Mesodermal cell (in vitro differentiated cells): ENCODE results near the gene POC1B.
"Not testable (repeated sequence)": the region's sequence is repeated elsewhere in the genome, so short reads cannot be mapped to it uniquely, and the experiment has no call there.

Source experiments
- H3K27ac ChIP-seq: 2 replicates; pipeline ENCODE4 v1.7.0; 2013; ENCODE audit warnings: mild to moderate bottlenecking, low read depth, low read length, moderate library complexity; ENCODE audit not compliant: severe bottlenecking
- H3K36me3 ChIP-seq: 2 replicates; pipeline ENCODE4 v1.7.1; 2013; ENCODE audit warnings: mild to moderate bottlenecking, low read length, moderate library complexity; ENCODE audit not compliant: control insufficient read depth, insufficient read depth
- H3K4me1 ChIP-seq: one replicate; pipeline ENCODE4 v1.7.1; 2013; ENCODE audit warnings: mild to moderate bottlenecking, low read length; ENCODE audit not compliant: insufficient read depth, control insufficient read depth, poor library complexity, severe bottlenecking
- H3K4me3 ChIP-seq: 2 replicates; pipeline ENCODE4 v1.7.0; 2013; ENCODE audit warnings: low read length, control low read depth, mild to moderate bottlenecking; ENCODE audit not compliant: insufficient read depth, poor library complexity, severe bottlenecking; ENCODE audit errors: extremely low read depth
- H3K9me3 ChIP-seq: 2 replicates; pipeline ENCODE4 v1.7.1; 2013; ENCODE audit warnings: mild to moderate bottlenecking, low read length, moderate library complexity; ENCODE audit not compliant: control insufficient read depth
- WGBS, 2 experiments: methylation state at CpG; one replicate each; pipeline ENCODE4 v1.1.5; 2013; ENCODE audit warnings: missing lambda C conversion rate in 2 of 2; ENCODE audit not compliant: insufficient coverage in 2 of 2; 5-methylcytosine and 5-hydroxymethylcytosine counted together

The POC1B gene

GRCh38 chr12:89464974-89465592, 60.8 kb downstream of the POC1B start:
- H3K36me3 ChIP-seq = peaks cover 3% of the 10 kb centered on the region
- H3K9me3 ChIP-seq = no peaks in the 10 kb centered on the region
- 42 to 50% methylated on average over 2 of the region's 4 CpGs for WGBS, 2 experiments
- no peak overlapping the region for H3K4me3 ChIP-seq
- H3K27ac ChIP-seq = no peak overlapping the region
- H3K4me1 ChIP-seq = peaks cover 14% of the 10 kb centered on the region

DNA sequence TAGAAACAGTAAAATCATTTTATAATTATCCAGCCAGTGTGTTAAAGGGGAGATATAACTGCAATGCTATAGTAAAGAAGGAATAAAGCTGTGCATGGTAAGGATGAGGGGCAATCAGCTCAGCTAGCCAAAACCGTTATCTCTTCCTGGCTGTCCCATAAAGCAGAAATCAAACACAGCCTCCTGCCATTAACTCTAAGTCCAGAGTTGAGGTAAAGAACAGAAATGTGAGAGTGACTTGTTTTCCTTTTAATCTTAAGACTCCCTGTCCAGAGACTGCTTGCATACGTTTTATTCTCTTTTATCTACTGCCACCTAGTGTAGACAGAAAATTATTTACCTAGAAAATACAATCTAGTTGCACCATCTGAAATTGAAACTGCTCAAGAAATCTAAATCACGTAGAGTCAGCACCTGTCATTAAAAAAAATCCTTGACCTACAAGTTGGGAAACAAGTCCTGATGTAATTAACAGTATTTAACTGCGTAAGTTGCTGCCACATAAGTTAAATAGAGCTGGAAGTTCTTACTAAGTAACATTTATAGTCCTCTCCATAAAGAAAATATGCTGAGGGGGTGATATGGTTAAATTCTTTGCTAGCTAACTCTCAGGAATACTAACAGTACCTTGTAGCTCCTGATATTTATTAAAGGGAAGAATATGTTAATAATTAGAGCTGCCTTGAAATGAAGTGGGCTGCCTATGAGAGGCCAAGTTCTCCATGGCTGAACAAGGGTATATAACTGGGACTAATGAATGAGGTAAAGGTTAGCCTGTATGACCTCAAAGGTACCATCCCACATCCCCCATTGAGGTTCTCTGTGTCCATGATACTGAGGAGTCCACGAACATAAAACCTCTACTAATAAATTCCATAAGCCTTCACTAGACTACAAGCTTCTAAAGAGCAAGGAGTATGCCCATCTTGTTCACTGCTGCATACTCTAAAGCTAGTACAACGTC, 63.9 kb downstream of the POC1B start:
- H3K9me3 ChIP-seq = no peaks in the 10 kb centered on the region
- H3K27ac ChIP-seq = peak overlapping the region; percentile 58
- 32 to 45% methylated on average over 2 to 3 of the region's 6 CpGs for WGBS, 2 experiments
- H3K4me1 ChIP-seq = peaks cover 18% of the 10 kb centered on the region
- no peak overlapping the region for H3K4me3 ChIP-seq
- H3K36me3 ChIP-seq = peaks cover 3% of the 10 kb centered on the region

- Histone ChIP-seq H3K4me3 (no peak overlapping the region), H3K27ac (peak overlapping the region; percentile 58), H3K9me3 (no peaks in the 10 kb centered on the region), H3K4me1 (peaks cover 18% of the 10 kb centered on the region), H3K36me3 (peaks cover 3% of the 10 kb centered on the region)
- WGBS, 2 experiments = 32 to 33% methylated on average over 4 of the region's 4 CpGs
Measured at GRCh38 chr12:89461190-89461589, 64.7 kb downstream of the POC1B start.

GRCh38 chr12:89459279-89459678, 66.6 kb downstream of the POC1B start:
- no CpG with 5 or more reads among the region's 4 CpGs for WGBS, 2 experiments
- H3K4me3 ChIP-seq, H3K9me3 ChIP-seq, H3K27ac ChIP-seq, H3K36me3 ChIP-seq: not testable (repeated sequence)
- peaks cover 29% of the 10 kb centered on the region for H3K4me1 ChIP-seq

DNA sequence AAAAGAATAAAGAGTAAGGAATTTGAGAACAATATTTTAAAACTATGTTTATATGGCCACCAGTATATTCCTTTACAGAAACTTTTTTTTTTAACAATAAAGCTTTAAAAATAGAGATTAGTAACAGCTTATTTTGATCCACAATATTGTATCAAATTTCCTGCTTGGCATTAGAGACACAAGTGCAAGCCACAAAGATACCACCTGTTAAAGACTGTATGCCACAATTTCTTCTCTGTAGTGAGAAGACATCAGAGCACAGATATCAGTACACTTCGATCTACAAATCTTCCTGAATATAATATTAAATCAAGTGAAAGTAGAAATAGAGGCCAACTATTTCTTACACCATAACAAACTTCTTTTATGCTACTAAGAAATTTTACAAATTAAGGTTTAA, 69.3 kb downstream of the POC1B start:
- no peaks in the 10 kb centered on the region for H3K9me3 ChIP-seq
- H3K4me1 ChIP-seq = peaks cover 41% of the 10 kb centered on the region
- no peak overlapping the region for H3K4me3 ChIP-seq
- H3K27ac ChIP-seq = no peak overlapping the region
- no peaks in the 10 kb centered on the region for H3K36me3 ChIP-seq
- no CpG with 5 or more reads among the region's 1 CpG for WGBS, 2 experiments

- WGBS, 2 experiments = 37 to 57% methylated on average over 7 of the region's 7 CpGs
- H3K4me1 ChIP-seq = peaks cover 44% of the 10 kb centered on the region
- peak overlapping the region; percentile 100 for H3K27ac ChIP-seq
- no peaks in the 10 kb centered on the region for H3K36me3 ChIP-seq
- H3K4me3 ChIP-seq = no peak overlapping the region
- no peaks in the 10 kb centered on the region for H3K9me3 ChIP-seq
Measured at GRCh38 chr12:89454080-89454848, 71.6 kb downstream of the POC1B start.

DNA sequence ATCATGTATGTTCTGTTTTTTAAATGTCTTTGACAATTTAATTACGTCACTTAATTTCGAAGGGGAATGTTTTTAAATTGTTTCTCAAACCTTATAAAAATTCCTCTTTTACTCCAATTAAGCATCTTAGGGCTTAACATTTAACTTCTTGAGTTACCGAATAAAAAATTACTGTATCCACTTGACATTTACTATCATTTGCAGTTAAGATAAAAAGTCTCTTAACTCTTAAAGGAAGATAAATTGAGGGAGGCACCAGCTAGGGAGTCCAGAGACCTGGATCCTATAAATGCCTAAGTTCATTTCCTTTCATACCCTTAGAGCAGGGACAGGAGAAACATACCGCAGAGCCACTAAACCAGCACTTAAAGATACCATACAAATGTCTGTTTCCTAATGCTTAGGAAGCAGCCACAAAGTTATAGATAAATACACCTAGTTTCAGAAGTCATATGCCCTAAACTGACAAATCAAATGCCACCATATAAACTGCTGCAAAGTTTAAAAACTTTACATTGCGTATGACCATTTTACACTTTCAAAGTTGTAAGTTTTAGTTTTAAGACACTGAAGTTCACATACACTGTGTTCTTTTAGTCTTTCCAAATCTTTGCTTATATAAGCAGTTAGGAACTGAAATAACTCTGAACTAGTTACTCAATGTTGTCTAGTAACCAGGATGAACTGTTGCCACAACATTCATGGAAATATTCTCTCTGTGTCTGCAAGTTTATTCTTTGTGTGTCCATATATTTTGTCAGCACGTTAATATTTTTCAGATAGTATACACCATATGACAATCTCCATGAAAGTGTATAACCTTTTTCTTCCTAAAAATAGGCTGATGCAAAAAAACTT, 72.5 kb downstream of the POC1B start:
- no peaks in the 10 kb centered on the region for H3K36me3 ChIP-seq
- H3K27ac ChIP-seq = peak overlapping the region; percentile 100
- WGBS, 2 experiments = 33 to 68% methylated on average over 1 to 2 of the region's 6 CpGs
- peaks cover 42% of the 10 kb centered on the region for H3K4me1 ChIP-seq
- no peaks in the 10 kb centered on the region for H3K9me3 ChIP-seq
- no peak overlapping the region for H3K4me3 ChIP-seq

DNA sequence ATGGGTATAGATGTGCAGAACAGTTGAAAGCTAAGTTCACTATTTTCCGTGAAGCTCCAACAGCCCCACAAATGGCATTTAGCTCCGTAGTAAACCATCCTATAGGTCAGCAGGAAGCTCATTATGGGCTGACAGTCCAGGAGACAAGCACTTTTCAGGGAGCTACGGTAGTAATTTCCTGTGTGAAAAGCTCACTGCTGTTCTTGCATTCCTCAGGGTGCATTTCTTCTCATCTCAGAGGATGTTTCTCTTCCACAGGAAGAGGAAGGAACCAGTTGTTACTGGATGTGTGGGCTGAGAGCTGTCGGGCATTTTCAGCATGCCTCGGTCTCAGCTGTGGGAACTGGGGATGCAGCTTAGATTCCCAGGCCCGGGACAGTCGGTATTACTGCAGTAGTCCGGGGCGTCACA, 74.0 kb downstream of the POC1B start:
- Histone ChIP-seq H3K4me1 (peaks cover 41% of the 10 kb centered on the region), H3K27ac (peak overlapping the region; percentile 100), H3K9me3 (no peaks in the 10 kb centered on the region), H3K36me3 (no peaks in the 10 kb centered on the region), H3K4me3 (no peak overlapping the region)
- 0 to 2% methylated on average over 8 to 9 of the region's 9 CpGs for WGBS, 2 experiments

DNA sequence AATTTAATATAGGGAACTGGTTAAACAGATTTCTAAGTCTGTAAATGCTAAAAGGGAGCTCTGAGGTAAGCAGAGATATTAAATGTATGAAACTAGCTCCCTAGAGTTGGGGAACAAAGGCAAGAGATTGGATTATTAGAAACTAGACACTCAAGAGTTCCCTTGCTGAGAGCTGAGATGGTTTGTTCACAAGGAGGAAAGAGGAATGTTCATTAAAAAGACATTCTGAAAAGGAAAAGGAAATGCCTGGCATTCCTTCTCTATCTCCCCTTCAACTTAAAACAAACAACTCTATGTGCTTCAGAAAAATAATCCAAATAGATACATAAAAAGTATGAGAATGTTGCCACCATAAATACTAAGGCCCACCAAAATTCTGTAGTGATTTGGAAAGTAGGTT, 74.9 kb downstream of the POC1B start:
- no peaks in the 10 kb centered on the region for H3K36me3 ChIP-seq
- no peaks in the 10 kb centered on the region for H3K9me3 ChIP-seq
- peaks cover 41% of the 10 kb centered on the region for H3K4me1 ChIP-seq
- no peak overlapping the region for H3K4me3 ChIP-seq
- peak overlapping the region; percentile 100 for H3K27ac ChIP-seq

- no peaks in the 10 kb centered on the region for H3K36me3 ChIP-seq
- no peak overlapping the region for H3K4me3 ChIP-seq
- peak overlapping the region; percentile 19 for H3K27ac ChIP-seq
- 80 to 100% methylated on average over 1 of the region's 2 CpGs for WGBS, 2 experiments
- H3K4me1 ChIP-seq = peaks cover 27% of the 10 kb centered on the region
- no peaks in the 10 kb centered on the region for H3K9me3 ChIP-seq
Measured at GRCh38 chr12:89448951-89449371, 76.9 kb downstream of the POC1B start.
